ENCODE results near the gene ARHGEF19.
"Not testable (repeated sequence)": the region's sequence is repeated elsewhere in the genome, so short reads cannot be mapped to it uniquely, and the experiment has no call there.

The ARHGEF19 gene

DNA sequence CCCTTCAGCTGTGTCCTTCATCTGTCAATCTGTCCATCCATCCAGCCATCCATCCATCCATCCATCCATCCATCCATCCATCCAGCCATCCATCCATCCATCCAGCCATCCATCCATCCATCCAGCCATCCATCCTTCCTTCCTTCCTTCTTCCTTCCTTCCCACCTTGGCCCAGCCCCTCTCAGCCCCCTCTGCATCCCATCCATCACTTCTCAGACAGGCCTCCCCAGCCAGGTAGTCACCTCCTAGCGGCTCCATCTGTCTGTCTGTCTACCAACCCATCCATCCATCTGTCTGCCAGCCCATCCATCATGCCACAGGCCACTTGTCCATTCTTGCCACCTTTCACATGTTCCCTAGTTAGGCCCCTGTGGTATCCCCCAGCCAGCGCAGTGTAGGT lies 46.3 kb downstream of the ARHGEF19 start:
- no peak for DNase-seq (ENCODE audit: low read depth in 2 of 2)

DNA sequence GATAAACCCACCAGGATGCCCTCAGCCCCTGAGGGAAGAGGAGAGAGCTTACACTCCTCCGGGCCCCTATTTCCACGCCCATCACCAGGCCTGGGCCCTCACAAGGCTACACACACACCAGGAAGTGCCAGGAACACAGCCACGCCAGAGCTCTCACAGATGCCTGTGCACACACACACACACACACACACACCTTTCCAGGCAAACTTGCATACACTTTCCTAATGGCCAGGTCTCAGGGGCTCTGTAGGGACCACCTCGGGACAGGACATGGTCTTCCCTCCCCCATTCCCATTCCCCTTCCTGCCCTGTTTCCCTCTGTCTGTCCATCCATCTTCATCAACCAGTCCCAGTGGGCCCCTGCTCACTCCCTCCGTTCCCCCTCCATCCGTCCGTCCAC lies 46.9 kb downstream of the ARHGEF19 start:
- no peak for DNase-seq (ENCODE audit: low read depth in 2 of 2)

DNA sequence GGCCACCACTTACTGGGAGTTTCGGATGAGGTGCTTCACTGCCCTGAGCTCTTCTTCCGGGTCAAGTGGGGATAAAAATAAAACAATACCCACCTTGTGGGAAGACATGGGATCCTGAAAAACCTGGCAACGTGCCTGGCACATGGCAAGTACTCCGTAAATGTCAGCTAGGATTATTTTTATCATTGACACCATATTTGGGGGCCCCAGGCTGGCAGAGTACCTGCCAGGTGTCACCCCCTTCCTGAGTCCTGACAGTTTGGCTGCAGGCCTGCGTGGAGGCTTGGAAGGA lies 47.4 kb downstream of the ARHGEF19 start:
- DNase-seq (ENCODE audit: low read depth in 2 of 2) = no peak

DNA sequence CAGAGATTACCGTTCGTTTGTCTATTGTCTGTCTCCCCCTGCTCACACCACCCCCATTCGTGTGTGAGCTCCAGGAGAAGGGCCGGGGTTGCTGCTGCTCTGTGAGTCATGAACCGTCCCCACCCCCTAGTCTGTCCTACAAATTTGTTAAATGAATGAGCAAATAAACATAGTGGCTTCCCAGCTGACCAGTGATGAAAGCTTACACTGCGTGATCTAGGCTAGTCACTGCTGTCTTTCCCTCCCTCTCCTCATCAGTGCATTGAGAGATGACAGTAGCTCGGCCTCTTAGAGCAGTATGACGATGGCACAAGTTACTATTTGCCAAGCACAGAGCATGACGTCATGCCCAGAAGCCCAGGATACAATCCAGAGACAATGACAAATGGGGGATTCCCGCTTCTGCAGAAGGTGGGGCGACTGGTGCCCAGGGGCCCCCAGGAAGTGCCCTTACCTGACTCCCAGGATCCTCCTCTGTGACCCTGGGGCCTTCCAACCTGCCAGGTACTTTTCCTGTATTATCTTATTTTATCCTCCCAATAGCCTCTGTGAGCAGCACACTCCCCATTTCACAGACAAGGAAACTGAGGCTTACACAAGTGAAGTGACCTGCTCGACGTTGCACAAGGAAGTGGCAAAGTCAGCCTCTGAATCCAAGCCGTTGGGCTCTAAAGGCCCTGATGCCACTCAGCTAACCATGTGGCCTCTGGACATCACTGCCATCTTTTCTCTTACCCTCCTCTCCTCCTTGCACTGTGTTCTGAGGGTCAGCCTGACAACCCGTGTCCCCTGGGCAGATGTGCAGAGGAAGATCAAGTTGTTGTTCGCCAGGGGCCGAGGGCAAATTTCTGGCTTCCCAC lies 48.0 kb downstream of the ARHGEF19 start:
- no peak for DNase-seq (ENCODE audit: low read depth in 2 of 2)

DNA sequence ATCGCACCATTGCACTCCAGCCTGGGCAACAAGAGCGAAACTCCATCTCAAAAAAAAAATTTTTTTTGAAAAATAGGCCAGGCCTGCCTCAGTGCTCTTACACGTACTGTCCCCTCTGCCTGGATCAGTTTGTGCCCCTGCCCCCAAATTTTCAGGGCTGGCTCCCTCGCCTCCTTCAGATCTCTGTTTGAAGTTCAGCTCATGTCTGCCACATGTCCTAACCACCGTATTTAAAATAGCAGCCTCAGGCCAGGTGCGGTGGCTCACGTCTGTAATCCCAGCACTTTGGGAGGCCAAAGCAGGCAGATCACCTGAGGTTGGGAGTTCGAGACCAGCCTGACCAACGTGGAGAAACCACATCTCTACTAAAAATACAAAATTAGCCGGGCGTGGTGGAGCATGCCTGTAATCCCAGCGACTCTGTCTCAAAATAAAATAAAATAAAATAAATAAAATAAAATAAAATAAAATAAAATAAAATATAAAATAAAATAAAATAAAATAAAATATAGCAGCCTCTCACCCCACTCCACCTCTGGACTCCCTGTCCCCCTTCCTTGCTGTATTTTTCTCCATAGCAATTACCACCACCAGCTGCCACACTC lies 48.7 kb downstream of the ARHGEF19 start:
- DNase-seq (ENCODE audit: low read depth in 2 of 2) = not testable (repeated sequence)

DNA sequence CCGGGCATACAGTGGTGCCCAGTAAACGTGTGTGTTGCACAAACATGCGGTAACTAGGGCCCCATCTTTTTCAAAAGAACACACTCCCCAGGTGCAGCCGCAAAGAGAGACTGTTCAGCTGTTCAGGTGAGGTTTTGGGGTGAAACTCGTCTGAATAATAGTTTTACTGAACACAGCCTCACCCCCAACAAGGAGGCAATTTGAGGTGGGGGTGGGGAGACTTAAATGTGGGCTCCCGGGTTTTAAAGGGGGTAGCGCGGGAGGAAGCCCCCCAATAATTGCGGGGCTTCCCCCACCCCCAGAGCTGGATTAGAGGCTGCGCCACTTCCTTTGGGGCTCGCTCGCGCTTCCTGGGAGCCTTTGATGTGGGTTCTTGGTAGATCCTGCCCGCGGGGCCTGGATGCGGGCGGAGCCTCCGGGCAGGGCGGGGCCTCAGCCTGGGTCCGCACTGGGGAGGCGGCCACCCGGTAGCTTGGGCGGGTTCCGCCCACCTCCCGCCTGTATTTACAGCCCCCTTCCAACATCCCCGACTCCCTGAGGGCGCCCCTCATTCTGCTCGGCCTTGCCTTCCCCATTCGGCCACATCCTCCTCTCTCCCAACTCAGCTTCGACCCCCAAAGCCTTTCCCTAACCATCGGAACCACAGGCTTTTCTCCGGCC lies 50.2 kb downstream of the ARHGEF19 start:
- peak; percentile 37 to 38 for DNase-seq (ENCODE audit: low read depth in 2 of 2)

DNA sequence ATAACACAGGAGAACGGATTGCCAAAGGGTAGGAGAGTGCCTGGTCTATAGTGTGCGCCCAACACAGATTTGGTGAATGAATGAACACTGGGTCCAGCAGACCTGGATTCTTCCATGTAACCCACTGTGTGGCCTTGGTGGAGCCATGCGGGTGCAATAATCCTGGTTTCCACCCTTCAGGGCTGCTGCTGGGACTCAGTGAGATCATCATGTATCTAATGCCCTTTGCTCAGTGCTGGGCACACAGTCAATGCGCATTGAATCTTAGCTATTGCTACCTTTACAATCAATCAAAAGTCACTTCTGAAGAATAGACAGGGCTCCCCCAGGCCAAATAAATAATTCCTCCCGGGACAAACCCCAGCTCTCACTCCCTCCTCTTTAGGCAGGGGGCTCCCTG lies 50.7 kb downstream of the ARHGEF19 start:
- DNase-seq (ENCODE audit: low read depth in 2 of 2) = no peak

DNA sequence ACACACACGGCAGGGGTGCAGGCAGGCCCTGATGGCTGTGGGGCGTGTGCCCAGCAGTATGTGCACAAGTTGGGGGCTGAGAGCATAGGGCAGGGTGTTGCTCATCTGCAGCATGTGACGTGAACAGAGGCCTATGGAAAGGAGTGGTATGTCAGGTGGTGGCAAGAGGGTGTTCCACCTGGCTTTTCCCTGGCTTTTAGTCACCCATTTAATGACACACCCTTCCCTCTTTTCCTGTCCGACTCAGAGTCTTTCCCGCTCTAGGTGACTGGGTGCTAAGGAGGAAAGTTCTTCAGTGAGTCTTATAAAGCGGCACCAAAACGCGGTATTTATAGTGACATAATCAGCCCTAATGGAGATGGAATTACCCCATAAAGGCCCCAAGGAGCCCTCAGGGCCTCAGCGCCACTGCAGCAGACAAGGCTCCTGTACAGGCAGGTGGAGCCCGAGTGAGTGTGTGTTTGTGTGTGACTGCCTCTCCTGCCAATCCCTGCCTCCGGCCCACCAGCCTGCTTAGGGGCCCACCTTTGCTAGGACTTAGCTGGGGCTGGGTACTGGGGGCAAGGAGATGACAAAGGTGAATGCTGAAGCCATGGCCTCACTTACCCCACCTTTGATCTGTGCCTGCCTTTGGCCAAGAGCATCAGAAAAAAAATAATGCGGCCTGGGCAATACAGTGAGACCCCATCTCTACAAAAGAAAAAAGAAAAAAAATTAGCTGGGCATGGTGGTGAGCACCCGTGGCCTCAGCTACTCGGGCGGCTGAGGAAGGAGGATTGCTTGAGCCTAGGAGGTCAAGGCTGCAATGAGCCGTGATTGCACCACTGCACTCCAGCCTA lies 53.2 kb downstream of the ARHGEF19 start:
- no peak for DNase-seq (ENCODE audit: low read depth in 2 of 2)

DNA sequence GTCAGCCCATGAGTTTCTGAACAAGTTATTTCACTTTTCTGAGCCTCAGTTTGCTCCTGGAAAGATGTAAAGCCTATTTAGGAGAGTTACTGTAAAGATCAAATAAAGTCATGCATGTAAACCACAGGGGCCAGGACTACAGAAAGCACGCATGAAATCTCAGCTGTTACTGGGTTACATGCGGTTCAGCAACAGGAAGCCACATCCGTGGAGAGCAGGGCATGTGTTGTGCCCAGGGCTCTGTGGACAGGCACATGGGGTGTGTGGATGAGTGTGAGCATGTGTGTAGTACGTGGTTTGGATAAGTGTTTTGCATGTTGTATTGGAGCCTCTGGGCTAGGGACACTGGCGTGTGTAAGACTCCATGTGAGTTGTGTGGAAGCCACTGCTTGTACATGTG lies 54.4 kb downstream of the ARHGEF19 start:
- DNase-seq (ENCODE audit: low read depth in 2 of 2) = no peak

DNA sequence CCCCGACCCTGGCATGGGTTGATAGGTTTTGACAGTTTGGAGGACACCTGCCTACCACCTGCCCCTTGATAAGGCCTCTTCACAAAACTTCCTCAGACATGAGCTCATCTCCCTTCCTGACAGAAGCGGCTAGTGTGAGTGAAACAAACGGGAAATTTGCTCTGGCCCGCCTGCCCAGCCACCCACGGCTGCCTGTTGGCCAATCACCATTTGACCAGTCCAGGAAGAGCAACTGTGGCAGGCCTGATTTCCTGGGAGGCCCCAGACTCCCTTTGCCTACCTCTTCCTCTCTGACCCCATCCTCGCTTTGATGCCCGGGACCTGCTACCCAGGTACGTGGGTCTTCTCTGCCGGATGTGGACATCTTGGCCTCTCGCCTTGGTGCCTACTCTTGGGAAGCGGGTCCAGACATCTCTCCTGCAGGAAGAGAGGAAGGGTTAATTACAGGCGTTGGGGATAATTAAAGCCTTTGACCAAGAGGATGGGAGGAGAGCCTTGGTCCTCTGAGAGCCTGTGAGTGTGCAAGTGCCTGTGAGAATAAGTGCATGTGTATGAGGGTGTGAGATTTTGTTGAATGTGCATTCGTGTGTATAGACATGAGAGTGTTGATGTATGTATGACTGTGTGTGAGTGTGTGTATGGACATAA lies 55.5 kb downstream of the ARHGEF19 start:
- no peak for DNase-seq (ENCODE audit: low read depth in 2 of 2)

DNA sequence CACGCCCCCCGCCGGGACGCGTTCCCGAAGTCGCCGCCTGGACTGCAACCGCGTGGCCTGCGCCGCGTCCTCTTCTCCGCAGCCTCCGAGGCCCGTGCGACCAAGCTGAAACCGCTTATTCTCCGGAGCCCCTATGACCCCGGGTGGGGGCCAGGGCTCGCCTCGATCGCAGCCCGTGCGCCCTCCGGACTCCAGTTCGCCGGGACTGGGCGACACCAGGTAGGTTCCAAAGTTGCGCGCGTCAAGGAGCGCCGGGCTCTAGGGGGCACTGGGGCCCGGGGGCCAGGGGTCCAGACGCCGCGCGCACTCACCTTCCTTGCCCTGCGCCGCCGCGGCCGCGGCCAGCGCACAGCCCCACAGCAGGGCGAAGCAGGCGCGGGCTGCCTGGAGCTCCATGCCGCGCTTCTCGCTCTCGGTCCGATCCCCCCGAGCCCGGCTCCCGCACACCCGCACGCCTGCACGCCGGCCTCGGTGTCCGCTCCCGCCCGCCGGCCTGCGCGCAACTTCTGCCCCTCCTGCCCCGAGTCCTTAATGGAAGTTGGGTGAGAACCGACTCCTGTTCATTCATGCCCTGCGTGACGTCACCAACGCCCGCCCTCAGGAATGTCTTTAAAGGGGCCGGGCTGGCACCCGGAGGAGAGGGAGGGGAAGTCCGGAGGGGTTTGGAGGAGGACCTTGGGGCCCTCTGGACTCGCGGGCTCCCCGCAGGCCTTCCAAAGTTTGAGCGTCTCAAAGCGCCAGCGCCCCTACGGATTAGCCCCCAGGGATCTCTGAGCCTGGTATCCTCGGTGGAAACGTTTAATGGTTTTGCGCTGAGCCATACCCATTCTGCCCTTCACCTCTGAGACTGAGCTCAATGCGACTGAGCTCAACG lies 56.7 kb downstream of the ARHGEF19 start, which contains the start of gene EPHA2:
Gene EPHA2 (minus strand): TSS at position 533 of the 874 bp plus-strand sequence. CDS start 137 bp downstream, at position 396.
- no peak for DNase-seq (ENCODE audit: low read depth in 2 of 2)

DNA sequence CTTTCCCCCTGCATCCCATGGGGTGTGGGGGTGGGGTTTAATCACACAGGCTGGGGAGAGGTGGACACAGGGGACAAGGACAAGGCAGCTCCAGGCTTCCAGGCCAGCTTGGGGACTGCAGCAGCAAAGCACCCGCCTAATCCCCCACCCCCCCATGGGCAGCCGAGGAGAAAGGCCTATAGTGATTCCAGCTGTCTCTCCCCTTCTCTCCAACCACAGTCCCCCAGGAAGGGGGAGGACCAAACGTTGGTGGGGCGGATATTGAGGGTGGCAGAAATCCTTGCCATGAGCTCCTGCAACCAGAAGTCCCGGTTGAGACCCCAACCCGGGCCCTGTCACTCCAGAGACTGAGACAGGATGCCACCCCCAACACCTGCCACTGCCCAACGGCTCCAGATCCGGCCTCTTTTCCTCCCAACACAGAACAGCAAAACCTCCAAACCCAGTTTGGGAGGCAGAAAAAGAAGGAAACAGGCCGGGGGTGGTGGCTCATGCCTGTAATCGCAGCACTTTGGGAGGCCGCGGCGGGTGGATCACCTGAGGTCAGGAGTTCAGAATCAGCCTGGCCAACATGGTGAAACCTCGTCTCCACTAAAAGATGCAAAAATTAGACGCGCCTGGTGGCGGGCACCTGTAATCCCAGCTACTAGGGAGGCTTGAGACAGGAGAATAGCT lies 58.3 kb downstream of the ARHGEF19 start:
- DNase-seq (ENCODE audit: low read depth in 2 of 2) = no peak

DNA sequence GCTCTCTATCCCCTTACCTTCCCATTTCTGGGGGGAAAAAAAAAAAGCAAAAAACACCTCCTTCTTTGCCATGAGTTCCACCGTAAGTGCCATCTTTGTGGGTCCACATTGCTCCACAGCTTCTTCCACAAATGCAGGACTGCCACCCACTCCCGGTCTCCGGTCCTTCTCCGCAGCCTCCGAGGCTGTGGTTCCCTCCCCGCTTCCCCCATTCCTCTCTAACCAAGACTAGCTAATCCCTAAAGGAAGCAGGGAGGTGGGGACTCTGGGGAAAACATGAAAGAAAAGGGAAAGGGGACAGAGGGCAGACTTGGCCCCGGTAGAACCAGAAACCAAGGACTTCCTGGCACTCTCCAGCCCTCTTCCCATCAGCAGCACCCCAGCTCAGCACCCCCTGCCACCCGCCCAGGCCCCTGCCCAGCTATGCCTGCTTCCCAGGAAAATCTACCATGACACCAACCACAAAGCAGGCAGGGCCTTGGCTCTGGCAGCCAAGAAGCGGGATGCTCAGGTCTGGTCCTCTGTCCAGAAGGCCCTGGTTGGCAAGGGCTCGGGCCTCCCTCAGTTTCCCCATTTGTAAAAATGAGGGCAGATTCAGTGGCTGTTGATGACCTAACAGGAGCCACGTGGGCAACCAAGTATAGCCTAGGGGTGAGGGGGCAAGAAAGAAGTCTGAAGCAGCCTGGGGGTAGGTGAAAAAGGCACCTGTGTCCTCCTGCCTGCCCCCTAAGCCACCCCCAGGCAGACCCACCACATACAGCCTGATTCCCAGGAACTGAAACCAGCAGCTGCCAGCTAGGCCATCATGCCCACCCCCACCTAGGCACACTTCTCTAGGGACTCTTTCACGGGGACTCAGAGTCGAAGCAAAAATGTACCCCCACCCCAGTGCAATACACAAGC lies 59.1 kb downstream of the ARHGEF19 start:
- no peak for DNase-seq (ENCODE audit: low read depth in 2 of 2)

DNA sequence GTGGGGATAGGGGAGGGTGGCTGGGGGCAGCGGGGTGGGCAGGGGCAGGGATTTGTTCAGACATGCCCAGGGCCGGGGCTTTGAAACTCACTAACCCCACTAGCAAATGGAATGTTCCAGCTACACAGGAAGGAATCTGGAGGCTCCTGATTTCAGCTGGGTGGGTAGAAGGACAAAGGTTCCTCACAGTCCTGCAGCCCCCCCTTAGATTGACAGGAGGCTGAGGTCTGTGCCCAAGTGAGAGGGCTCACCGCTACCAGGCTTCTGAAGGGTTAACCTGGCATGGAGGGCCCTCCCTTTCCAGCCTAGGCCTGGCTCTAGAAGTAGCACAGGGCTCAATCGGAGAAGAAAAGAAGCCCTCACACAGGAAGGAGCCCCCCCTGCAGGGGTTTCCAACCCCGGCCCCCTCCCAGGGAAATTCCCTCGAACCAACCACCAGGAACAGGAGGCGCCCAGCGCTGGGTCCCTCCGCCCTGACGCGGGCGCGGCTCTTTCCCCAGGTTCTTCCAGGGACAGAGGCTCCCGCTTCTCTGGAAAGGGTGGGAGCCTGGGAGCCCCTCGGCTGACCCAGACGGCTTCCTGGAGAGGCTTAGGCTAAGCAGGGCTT lies 59.9 kb downstream of the ARHGEF19 start:
- no peak for DNase-seq (ENCODE audit: low read depth in 2 of 2)

DNA sequence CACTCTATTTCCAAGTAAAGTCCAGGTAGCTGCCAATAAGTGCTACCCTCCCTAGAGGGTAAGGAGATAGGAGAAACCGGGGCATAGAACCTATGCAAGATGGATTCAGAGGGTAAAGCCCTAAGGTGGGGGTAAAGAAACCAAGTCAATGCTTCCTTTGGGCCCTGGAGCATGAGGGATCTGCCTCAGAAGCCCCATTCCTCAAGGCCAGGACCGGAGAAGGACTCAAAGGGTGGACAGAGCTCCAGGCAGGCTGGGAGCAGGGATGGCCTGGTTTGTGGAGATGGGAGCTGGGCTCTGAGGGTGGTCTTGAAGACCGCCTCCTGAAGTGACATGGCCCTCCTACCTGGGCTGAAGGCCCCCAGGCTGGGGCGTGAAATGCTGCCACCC lies 60.5 kb downstream of the ARHGEF19 start:
- no peak for DNase-seq (ENCODE audit: low read depth in 2 of 2)

DNA sequence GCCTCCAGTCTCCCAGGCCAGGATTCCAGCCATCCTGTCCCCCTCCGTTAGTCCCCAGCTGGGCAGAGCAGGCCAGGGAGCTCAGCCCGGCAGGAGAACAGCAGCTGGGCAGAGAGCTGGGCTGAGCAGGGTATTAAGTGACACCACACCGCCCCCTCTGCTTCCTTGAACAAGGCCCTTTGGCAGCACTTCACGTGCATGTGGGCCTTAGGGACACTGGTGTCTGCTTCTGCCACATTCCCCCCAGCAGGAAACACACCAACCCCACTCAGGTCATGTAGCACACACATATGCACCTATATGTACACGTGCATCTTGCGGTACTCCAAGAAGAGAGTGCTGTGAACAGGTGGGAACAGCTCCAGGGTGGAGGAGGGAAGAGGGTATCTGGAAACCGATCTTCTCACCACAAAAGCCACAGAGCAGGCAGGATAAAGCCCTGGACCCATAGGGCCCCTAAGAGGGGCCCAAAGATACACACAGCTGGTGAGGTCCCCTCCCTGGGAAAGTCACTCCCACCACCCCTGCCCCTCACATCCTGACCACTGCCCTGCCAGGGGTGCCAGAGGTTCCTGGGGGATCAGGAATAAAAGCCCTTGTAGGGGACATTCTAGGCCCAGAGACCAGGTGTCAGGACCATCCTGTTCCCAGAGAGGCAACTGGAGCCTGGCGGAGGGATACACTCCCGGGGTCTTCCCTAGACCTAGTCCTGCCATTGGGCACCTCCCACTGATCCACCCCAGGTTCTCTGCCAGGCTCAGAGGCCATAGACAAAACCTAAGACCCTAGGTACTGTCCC lies 61.1 kb downstream of the ARHGEF19 start:
- DNase-seq (ENCODE audit: low read depth in 2 of 2) = no peak

DNA sequence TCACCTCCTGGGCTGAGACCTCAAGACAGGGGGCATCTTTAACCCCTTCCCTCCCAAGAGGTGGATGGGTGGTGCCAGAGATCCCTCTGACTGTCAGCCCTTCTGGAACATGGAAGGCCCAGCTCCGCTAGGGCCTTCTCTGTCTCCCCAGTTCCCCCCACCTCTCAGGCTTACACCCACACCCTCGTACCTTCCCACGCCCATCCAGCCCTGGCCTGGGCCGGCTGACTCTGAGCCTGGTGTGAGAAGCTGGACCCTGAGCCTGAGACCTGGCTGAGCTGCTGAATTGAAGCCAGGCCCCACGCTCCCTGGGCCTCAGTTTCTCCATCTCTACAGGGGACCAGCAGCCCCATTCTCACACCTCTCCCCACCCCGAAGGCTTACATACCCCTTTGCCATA lies 61.9 kb downstream of the ARHGEF19 start:
- no peak for DNase-seq (ENCODE audit: low read depth in 2 of 2)

All from stimulated activated CD8-positive, alpha-beta memory T cell treated with anti-CD3 and anti-CD28 coated beads, Interleukin-2, amount 100 ng/mL, for 48 hours (primary cell).